Measurements from ENCODE around the gene DOCK8. TPM values are rescaled to one million over a fixed set of nuclear protein-coding genes. Genes with fewer than 3 reads are reported as not detected.
A peak's percentile ranks its signal among the peaks of the same experiment; 100 is the strongest.
"Not testable (repeated sequence)": the region's sequence is repeated elsewhere in the genome, so short reads cannot be mapped to it uniquely, and the experiment has no call there.

Gene DOCK8
- total RNA-seq, 2 donors from 2014 or later, result 101 to 134 TPM

GRCh38 chr9:219670-220365 is 5.2 kb downstream of the DOCK8 start:
- Mint-ChIP-seq H3K36me3 (no peaks in the 10 kb centered on the region), H3K27ac (peak overlapping the region in 1 of 2 donors; percentile 50), H3K9me3 (no peaks in the 10 kb centered on the region)
- DNase-seq (ENCODE audit: low spot score in 2 of 2) (no peak), ATAC-seq (no peak)

GRCh38 chr9:221989-222776 is 7.5 kb downstream of the DOCK8 start:
- H3K27ac Mint-ChIP-seq, result no peak overlapping the region
- H3K36me3 Mint-ChIP-seq, result no peaks in the 10 kb centered on the region
- ATAC-seq, result no peak
- DNase-seq (ENCODE audit: low spot score in 2 of 2), result no peak
- H3K9me3 Mint-ChIP-seq, result no peaks in the 10 kb centered on the region

DNA sequence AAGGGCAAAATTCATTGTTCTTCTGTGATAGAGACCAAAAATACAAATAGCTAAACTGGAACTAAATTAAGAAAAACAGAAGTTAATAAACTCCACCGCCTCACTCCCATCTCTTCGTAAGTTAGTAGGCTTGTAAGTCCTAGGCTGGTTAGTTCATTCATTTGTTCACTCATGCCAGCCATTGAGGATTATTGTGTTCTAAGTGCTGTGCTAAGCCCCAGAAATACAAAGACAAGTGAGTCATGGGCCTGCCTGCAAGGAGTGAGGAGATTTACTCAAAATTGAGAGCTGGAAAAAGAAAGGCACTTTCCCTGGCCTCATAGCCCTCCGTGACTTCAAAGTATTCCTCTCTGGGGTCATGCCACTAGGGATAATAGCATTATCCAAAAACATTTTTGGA is 8.5 kb downstream of the DOCK8 start:
- ATAC-seq (no peak), DNase-seq (ENCODE audit: low spot score in 2 of 2) (no peak)
- Mint-ChIP-seq H3K36me3 (no peaks in the 10 kb centered on the region), H3K27ac (no peak overlapping the region), H3K9me3 (no peaks in the 10 kb centered on the region)

- no peak for DNase-seq (ENCODE audit: low spot score in 2 of 2)
- H3K9me3 Mint-ChIP-seq, result no peaks in the 10 kb centered on the region
These were observed 9.4 kb downstream of the DOCK8 start for GRCh38 chr9:224026-224425.

DNA sequence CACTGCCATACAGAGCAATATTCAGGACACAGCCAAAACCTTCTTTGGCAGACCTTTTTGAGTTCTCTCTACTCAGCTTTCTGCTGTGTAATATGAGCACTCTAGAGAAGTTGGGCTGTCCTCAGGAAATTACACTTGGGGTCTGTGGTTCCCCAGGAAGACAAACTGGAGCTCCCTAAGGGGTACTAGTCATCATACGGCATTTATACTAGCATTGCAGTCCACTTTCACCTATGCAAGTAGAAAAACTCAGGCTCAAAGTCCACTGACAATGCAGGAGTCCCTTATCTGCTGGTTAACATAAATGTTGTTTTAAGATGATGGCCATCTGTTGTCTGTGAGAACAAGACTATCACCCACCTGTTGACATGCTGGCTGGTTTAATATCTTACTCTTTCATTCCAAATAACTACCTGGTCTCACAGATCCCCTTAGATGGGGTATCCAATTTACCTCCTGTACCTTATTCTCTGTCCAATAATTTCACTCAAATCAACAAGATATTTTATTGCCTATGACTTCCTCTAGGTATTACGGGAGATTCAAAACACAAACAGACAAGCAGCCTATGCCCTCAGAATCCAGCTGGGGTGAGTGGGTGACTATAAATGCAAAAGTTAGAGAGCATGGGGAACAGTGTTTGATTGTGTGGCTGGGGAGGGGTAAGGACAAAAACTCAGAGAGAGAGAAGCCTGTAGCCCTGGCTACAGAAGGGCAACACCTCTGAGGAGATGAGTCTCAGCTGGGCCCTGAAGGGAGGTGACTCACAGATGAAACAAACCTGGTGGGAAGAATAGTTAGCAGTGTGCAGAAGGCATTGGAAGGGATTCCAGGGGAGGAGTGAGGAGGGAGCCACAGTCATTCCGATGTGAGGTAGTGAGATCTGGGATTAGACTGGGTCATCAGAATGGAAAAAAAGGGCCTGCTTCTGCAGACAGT is 10.2 kb downstream of the DOCK8 start:
- no peak overlapping the region for H3K27ac Mint-ChIP-seq
- no peaks in the 10 kb centered on the region for H3K9me3 Mint-ChIP-seq
- DNase-seq (ENCODE audit: low spot score in 2 of 2) (no peak), ATAC-seq (peak in 1 of 2 donors; percentile 26)
- H3K36me3 Mint-ChIP-seq, result no peaks in the 10 kb centered on the region

More at GRCh38 chr9:224026-224425, 9.4 kb downstream of the DOCK8 start:
- Mint-ChIP-seq H3K27ac (no peak overlapping the region), H3K36me3 (no peaks in the 10 kb centered on the region)
- ATAC-seq, result no peak

DNA sequence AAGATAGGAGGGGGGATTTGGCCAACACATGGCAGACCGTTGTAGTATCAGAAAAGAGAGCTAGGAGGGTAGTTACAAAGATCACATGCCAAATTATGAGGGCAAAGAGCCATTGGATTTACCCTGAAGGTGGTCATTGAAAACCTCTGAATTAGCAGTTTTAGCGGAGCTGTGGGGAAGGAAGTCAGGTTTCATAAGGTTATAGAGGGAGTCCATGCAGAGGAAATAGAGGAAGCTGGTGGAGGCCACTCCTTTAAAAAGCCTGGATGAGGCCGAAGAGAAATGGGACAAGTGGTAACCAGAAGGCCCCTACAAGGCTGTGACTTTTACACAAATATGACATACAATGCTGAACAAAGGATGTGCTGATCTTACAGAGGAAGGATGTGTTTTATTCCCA is 13.2 kb downstream of the DOCK8 start:
- no peaks in the 10 kb centered on the region for H3K36me3 Mint-ChIP-seq
- no peak for DNase-seq (ENCODE audit: low spot score in 2 of 2)
- no peak overlapping the region for H3K27ac Mint-ChIP-seq
- no peaks in the 10 kb centered on the region for H3K9me3 Mint-ChIP-seq
- no peak for ATAC-seq

DNA sequence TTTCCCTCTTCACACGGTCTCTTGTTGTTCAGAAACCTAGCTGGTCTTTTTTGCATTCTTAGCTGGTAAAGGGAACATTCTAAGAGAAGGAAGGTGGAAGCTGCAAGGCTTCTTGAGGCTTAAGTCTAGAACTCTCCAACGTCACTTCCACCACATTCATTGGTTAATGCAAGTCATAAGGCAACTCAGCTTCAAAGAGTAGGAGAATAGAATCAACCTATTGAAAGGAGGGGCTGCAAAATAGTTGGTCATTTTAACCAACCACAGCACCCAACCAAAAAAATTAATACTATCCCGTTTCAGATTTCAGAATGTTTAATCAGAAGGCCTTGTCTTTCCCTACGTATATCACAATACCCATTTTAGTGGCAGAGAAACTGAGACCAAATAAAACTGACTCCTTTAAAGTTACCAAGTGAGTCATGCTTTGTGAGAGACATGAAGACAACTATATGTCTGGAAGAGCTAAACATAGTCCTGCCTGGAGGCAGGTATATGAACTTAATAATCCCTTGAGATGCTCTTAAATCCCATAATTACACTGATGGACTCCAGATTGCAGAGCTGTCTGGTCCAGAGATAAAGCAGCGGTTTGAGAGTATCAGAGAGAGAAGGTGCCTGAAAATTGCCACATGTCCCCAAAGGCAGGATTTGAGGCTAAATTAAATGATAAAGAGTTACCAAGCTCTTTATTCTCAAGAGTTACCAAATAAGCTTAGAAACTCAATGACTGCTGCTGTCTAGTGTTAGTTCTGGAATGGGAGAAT is 14.4 kb downstream of the DOCK8 start:
- Mint-ChIP-seq H3K36me3 (peaks cover 3 to 4% of the 10 kb centered on the region in 2 donors), H3K27ac (no peak overlapping the region), H3K9me3 (peaks cover 0 to 4% of the 10 kb centered on the region in 2 donors)
- ATAC-seq (no peak), DNase-seq (ENCODE audit: low spot score in 2 of 2) (no peak)

DNA sequence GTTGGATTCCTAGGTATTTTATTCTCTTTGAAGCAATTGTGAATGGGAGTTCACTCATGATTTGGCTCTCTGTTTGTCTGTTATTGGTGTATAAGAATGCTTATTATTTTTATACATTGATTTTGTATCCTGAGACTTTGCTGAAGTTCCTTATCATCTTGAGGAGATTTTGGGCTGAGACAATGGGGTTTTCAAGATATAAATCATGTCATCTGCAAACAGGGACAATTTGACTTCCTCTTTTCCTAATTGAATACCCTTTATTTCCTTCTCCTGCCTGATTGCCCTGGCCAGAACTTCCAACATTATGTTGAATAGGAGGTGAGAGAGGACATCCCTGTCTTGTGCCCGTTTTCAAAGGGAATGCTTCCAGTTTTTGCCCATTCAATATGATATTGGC is 17.0 kb downstream of the DOCK8 start:
- Mint-ChIP-seq H3K36me3 (peaks cover 11 to 24% of the 10 kb centered on the region in 2 donors), H3K9me3 (peaks cover 3 to 15% of the 10 kb centered on the region in 2 donors)
- not testable (repeated sequence) for H3K27ac Mint-ChIP-seq; DNase-seq (ENCODE audit: low spot score in 2 of 2); ATAC-seq

GRCh38 chr9:233708-234107 is 19.0 kb downstream of the DOCK8 start:
- Mint-ChIP-seq H3K36me3 (peaks cover 11 to 28% of the 10 kb centered on the region in 2 donors), H3K9me3 (peaks cover 3 to 20% of the 10 kb centered on the region in 2 donors)
- not testable (repeated sequence) for ATAC-seq; H3K27ac Mint-ChIP-seq; DNase-seq (ENCODE audit: low spot score in 2 of 2)

- ATAC-seq, result no peak
- H3K27ac Mint-ChIP-seq, result no peak overlapping the region
- peaks cover 3 to 20% of the 10 kb centered on the region in 2 donors for H3K9me3 Mint-ChIP-seq
- H3K36me3 Mint-ChIP-seq, result peaks cover 11 to 28% of the 10 kb centered on the region in 2 donors
- DNase-seq (ENCODE audit: low spot score in 2 of 2), result no peak
These were observed 22.6 kb downstream of the DOCK8 start for GRCh38 chr9:237141-237857.

DNA sequence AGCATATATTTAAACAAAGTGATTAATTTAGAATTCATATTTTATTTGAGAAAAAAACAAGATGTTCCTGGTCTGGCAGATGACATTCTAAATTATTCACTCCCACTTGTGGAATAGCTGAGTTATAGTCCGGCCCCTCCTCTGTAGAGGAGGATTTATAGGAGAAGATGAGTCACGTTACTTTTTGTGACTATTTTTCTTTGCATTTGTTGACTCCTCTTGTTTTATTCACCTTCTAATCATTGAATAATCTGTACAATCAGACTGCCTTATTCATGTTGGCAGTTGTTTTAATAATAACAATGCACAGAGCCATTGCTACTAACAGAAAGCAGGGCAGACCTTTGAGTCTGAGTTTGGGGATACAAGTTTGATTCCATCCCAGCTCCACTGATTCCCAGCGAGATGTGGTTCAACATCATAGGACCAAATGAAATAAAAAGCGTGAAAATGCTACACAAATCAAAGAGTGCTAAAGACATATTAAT is 23.2 kb downstream of the DOCK8 start:
- no peak overlapping the region for H3K27ac Mint-ChIP-seq
- peaks cover 3 to 20% of the 10 kb centered on the region in 2 donors for H3K9me3 Mint-ChIP-seq
- no peak for DNase-seq (ENCODE audit: low spot score in 2 of 2)
- H3K36me3 Mint-ChIP-seq, result peaks cover 11 to 28% of the 10 kb centered on the region in 2 donors
- ATAC-seq, result no peak

DNA sequence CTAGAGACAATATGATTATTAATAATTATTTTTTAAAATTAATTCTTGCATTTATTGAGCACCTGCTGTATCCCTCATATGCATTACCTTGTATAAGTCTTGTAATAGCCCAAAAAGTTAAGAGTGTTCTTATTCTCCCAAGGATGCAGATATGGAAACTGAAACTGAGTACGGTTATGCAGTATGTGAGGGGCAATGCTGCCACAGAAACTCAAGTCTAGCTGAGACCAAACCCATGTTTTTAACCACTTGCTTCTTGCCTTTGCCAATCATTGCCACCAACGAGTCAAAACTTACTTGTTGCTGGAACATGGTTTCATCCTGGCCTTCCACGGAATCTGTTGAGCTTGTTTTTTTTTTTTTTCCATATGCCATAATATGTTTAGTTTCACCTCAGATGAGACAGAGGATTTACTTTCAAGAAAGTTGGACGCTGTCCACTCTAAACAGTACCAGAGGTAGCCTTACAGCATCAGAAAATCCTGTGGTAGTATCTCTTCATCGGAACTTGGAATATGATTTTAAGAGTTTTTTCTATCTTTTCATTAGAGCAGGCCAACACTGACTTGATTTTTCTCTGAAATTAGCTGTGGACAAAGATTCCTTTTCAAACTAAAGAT is 27.9 kb downstream of the DOCK8 start:
- ATAC-seq (no peak), DNase-seq (ENCODE audit: low spot score in 2 of 2) (no peak)
- Mint-ChIP-seq H3K27ac (no peak overlapping the region), H3K9me3 (no peaks in the 10 kb centered on the region), H3K36me3 (no peaks in the 10 kb centered on the region)

DNA sequence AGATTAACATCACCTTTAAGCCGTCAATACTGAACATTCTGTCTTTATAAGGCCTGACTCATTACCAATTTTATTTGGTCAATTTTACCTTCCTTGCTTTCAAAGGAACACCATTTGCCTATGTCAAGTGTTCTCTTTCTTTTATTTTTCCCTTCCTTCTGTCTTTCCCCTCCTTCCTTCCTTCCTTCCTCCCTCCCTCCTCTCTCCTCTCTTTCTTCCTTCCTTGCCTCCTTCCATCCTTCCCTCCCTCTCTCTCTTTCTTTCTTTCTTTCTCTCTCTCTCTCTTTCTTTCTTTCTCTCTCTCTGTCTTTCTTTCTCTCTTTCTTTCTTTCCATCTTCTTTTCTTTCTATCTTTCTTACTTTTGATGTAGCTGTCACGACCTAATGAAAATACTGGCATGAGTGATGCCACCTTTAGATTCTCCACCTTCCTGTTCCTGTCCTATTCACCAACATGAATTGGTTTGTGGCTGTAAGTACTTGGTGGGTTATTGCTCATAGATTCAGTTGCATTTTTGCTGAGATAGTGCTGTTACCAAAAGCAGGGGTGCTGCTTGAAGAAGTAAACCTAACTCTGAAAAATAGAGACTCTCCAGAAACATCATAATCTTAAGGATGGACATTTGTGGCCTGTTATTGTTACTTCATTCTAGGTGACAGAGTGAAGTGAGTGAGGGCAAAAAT is 33.8 kb downstream of the DOCK8 start:
- Mint-ChIP-seq H3K36me3 (no peaks in the 10 kb centered on the region), H3K9me3 (no peaks in the 10 kb centered on the region), H3K27ac (peak overlapping the region in 1 of 2 donors; percentile 79)
- ATAC-seq, result peak; percentile 83 to 94
- DNase-seq (ENCODE audit: low spot score in 2 of 2), result no peak

- Mint-ChIP-seq H3K9me3 (no peaks in the 10 kb centered on the region), H3K36me3 (no peaks in the 10 kb centered on the region)
- DNase-seq (ENCODE audit: low spot score in 2 of 2), result no peak
These were observed 34.4 kb downstream of the DOCK8 start for GRCh38 chr9:249025-249424.

More at GRCh38 chr9:249025-249424, 34.4 kb downstream of the DOCK8 start:
- H3K27ac Mint-ChIP-seq, result peak overlapping the region; percentile 76 to 79
- peak; percentile 61 to 81 for ATAC-seq
